Stomach (tissue), 9 donors: ENCODE measurements around the gene DPH5. TPM values are rescaled to one million over a fixed set of nuclear protein-coding genes. Genes with fewer than 3 reads are reported as not detected.
"Not testable (repeated sequence)": the region's sequence is repeated elsewhere in the genome, so short reads cannot be mapped to it uniquely, and the experiment has no call there.

Source experiments
- DNase-seq, 2 donors: peaks; one replicate each; pipeline versions ENCODE4 v3.0.0 to v3.0.0-alpha.2; 2013 to 2019
- H3K27ac ChIP-seq, 5 donors: fragments of 200-600 bp in 4 of 5; sonication (generic) in 4 of 5; one replicate each; pipeline ENCODE4 v1.5.1; 2013 to 2019; ENCODE audit warnings: mild to moderate bottlenecking in 1 of 5, moderate library complexity in 1 of 5
- H3K27me3 ChIP-seq, 3 donors: fragments of 200-600 bp; sonication (generic); one replicate each; pipeline ENCODE4 v1.5.1; 2017 to 2019; ENCODE audit warnings: mixed run types in 1 of 3
- H3K36me3 ChIP-seq, 4 donors: fragments of 200-600 bp; sonication (generic); 1 replicate in 3 of 4; 2 replicates in 1 of 4; pipeline ENCODE4 v1.5.1; 2016 to 2019
- H3K4me1 ChIP-seq, 4 donors: fragments of 200-600 bp; sonication (generic); one replicate each; pipeline ENCODE4 v1.5.1; 2016 to 2019
- H3K4me3 ChIP-seq, 4 donors: fragments of 200-600 bp; sonication (generic) in 3 of 4; one replicate each; pipeline ENCODE4 v1.5.1; 2016 to 2019; ENCODE audit warnings: mild to moderate bottlenecking in 1 of 4
- H3K9me3 ChIP-seq, 4 donors: fragments of 200-600 bp; sonication (generic); one replicate each; pipeline ENCODE4 v1.5.1; 2016 to 2019
- CTCF ChIP-seq, 7 experiments: fragments of 450-650 bp in 4 of 7; fragments of 200-600 bp in 3 of 7; sonication (generic) in 3 of 7; IDR thresholded peaks; one replicate each; pipeline ENCODE4 v1.5.1; 2016 to 2019; ENCODE audit warnings: antibody characterized with exemption in 7 of 7, control low read depth in 2 of 7, mild to moderate bottlenecking in 1 of 7
- EP300 ChIP-seq: sonication (generic); formaldehyde crosslinking; IDR thresholded peaks from one replicate; pipeline ENCODE4 v1.6.1; 2017; ENCODE audit warnings: antibody characterized with exemption
- POLR2A ChIP-seq, 4 donors: fragments of 450-650 bp; IDR thresholded peaks; one replicate each; pipeline ENCODE4 v1.6.1; 2016; ENCODE audit warnings: antibody characterized with exemption in 4 of 4, control low read depth in 2 of 4, mild to moderate bottlenecking in 1 of 4, moderate library complexity in 1 of 4
- POLR2AphosphoS5 ChIP-seq, 3 donors: sonication (generic); formaldehyde crosslinking; IDR thresholded peaks; one replicate each; pipeline ENCODE4 v1.6.1; 2016; ENCODE audit warnings: antibody characterized with exemption in 3 of 3
- WGBS, 5 donors: extraction: QIAGEN DNeasy Blood & Tissue Kit in 3 of 5; methylation state at CpG; one replicate each; pipeline versions ENCODE4 v1.1.5 to v1.1.7; 2013 to 2018; 5-methylcytosine and 5-hydroxymethylcytosine counted together
- intact Hi-C: fragments of 100-400 bp; cut with DNase I; formaldehyde crosslinking; loops from one replicate; pipeline ENCODE4 v1.15.1; 2023; ENCODE audit warnings: low total_unique reads
- polyA plus RNA-seq, 3 donors: library from polyadenylated mRNA; stranded (reverse); fragments of 200-250 nt; gene quantifications; one replicate each; pipeline ENCODE4 v1.2.3, GENCODE V29; 2013
- total RNA-seq, 5 donors: library from RNA; depleted of rRNA; stranded (reverse); fragments of >200 nt; gene quantifications; one replicate each; pipeline versions ENCODE4 v1.1.0 to v1.2.3, GENCODE V29; 2014 to 2016
- donor health status: healthy with polysubstance abuse.
- donor health status: Bipolar disorder and iron deficiency.
- donor health status: healthy.

The DPH5 gene
- total and polyA plus RNA-seq, 8 donors, result 3.1 to 39.5 (median 18.9) TPM

GRCh38 chr1:101069158-101069557 is 43.6 kb upstream of the DPH5 start:
- H3K27ac ChIP-seq, result no peak overlapping the region
- no peak for DNase-seq
- H3K27me3 ChIP-seq, result no peaks in the 10 kb centered on the region
- intact Hi-C loops, result no loop called here
- no peaks in the 10 kb centered on the region for H3K9me3 ChIP-seq
- no peaks in the 10 kb centered on the region for H3K36me3 ChIP-seq
- 84 to 90% (median 87%) methylated on average over 4 of the region's 4 CpGs for WGBS, 5 donors
- H3K4me3 ChIP-seq, result no peak overlapping the region
- TF ChIP-seq POLR2AphosphoS5 (IDR thresholded peaks at IDR 0.05) (no peak), CTCF (IDR thresholded peaks at IDR 0.05) (no peak), EP300 (no peak), POLR2A (IDR thresholded peaks at IDR 0.05) (no peak)
- H3K4me1 ChIP-seq, result no peaks in the 10 kb centered on the region

GRCh38 chr1:101066937-101067335 is 41.4 kb upstream of the DPH5 start:
- 86 to 97% (median 97%) methylated on average over 1 of the region's 1 CpG for WGBS, 5 donors

GRCh38 chr1:101066260-101066936 is 40.8 kb upstream of the DPH5 start:
- TF ChIP-seq POLR2A (IDR thresholded peaks at IDR 0.05) (no peak), POLR2AphosphoS5 (IDR thresholded peaks at IDR 0.05) (no peak), CTCF (IDR thresholded peaks at IDR 0.05) (no peak), EP300 (no peak)
- Histone ChIP-seq H3K36me3 (no peaks in the 10 kb centered on the region), H3K9me3 (no peaks in the 10 kb centered on the region), H3K27me3 (no peaks in the 10 kb centered on the region), H3K4me1 (no peaks in the 10 kb centered on the region), H3K4me3 (no peak overlapping the region), H3K27ac (no peak overlapping the region)
- intact Hi-C loops, result no loop called here
- DNase-seq, result no peak

More at GRCh38 chr1:101066937-101067335, 41.4 kb upstream of the DPH5 start:
- H3K9me3 ChIP-seq, H3K4me1 ChIP-seq, H3K27ac ChIP-seq, H3K27me3 ChIP-seq, H3K36me3 ChIP-seq, H3K4me3 ChIP-seq, DNase-seq, intact Hi-C loops: not testable (repeated sequence)

GRCh38 chr1:101065575-101065974 is 40.0 kb upstream of the DPH5 start:
- TF ChIP-seq POLR2A (IDR thresholded peaks at IDR 0.05), result no peak
- no peak for TF ChIP-seq CTCF (IDR thresholded peaks at IDR 0.05)
- no peak for TF ChIP-seq EP300
- TF ChIP-seq POLR2AphosphoS5 (IDR thresholded peaks at IDR 0.05), result no peak
- 86 to 99% (median 93%) methylated on average over 1 of the region's 1 CpG for WGBS, 5 donors
- Histone ChIP-seq H3K9me3 (no peaks in the 10 kb centered on the region), H3K27me3 (no peaks in the 10 kb centered on the region), H3K36me3 (no peaks in the 10 kb centered on the region), H3K4me1 (no peaks in the 10 kb centered on the region), H3K27ac (no peak overlapping the region), H3K4me3 (no peak overlapping the region)
- intact Hi-C loops, result no loop called here
- no peak for DNase-seq

GRCh38 chr1:101064697-101065096 is 39.1 kb upstream of the DPH5 start:
- DNase-seq, result no peak
- no peak for TF ChIP-seq POLR2A (IDR thresholded peaks at IDR 0.05)
- TF ChIP-seq POLR2AphosphoS5 (IDR thresholded peaks at IDR 0.05), result no peak
- TF ChIP-seq CTCF (IDR thresholded peaks at IDR 0.05), result no peak
- no peak for TF ChIP-seq EP300
- Histone ChIP-seq H3K4me3 (no peak overlapping the region), H3K9me3 (no peaks in the 10 kb centered on the region), H3K27ac (no peak overlapping the region), H3K4me1 (no peaks in the 10 kb centered on the region), H3K27me3 (no peaks in the 10 kb centered on the region), H3K36me3 (no peaks in the 10 kb centered on the region)
- 58 to 70% (median 68%) methylated on average over 2 of the region's 2 CpGs for WGBS, 5 donors
- intact Hi-C loops, result no loop called here
